Measurements from ENCODE around the gene LAMA3. TPM values are rescaled to one million over a fixed set of nuclear protein-coding genes. Genes with fewer than 3 reads are reported as not detected.

LAMA3 gene
- total and polyA plus RNA-seq, 9 donors: 2.3 to 8.7 (median 3.6) TPM

- Histone ChIP-seq H3K36me3 (ENCODE audit: control insufficient read depth, insufficient read depth, low read length) (no peaks in the 10 kb centered on the region), H3K27me3 (ENCODE audit: control insufficient read depth, insufficient read depth, low read length) (peaks cover 38% of the 10 kb centered on the region), H3K4me1 (ENCODE audit: control insufficient read depth, insufficient read depth, low read length) (peaks cover 13% of the 10 kb centered on the region), H3K4me3 (ENCODE audit: low read length) (no peak overlapping the region), H3K9me3 (replicated peaks; ENCODE audit: control insufficient read depth, low read depth, low read length) (no peaks in the 10 kb centered on the region), H3K27ac (ENCODE audit: low read length) (no peak overlapping the region)
- WGBS (ENCODE audit: insufficient coverage): 17% methylated on average over 2 of the region's 5 CpGs
- no peak for DNase-seq
These were observed 725 bp upstream of the LAMA3 start for GRCh38 chr18:23688528-23688927.

GRCh38 chr18:23689616-23690504 lies 607 bp downstream of the LAMA3 start:
- Histone ChIP-seq H3K4me1 (ENCODE audit: control insufficient read depth, insufficient read depth, low read length) (peaks cover 13% of the 10 kb centered on the region), H3K27me3 (ENCODE audit: control insufficient read depth, insufficient read depth, low read length) (peaks cover 41% of the 10 kb centered on the region), H3K9me3 (replicated peaks; ENCODE audit: control insufficient read depth, low read depth, low read length) (no peaks in the 10 kb centered on the region), H3K4me3 (ENCODE audit: low read length) (peak overlapping the region; percentile 42), H3K27ac (ENCODE audit: low read length) (no peak overlapping the region), H3K36me3 (ENCODE audit: control insufficient read depth, insufficient read depth, low read length) (no peaks in the 10 kb centered on the region)
- DNase-seq: no peak
- WGBS (ENCODE audit: insufficient coverage): under 1% methylated on average over 70 of the region's 85 CpGs

DNA sequence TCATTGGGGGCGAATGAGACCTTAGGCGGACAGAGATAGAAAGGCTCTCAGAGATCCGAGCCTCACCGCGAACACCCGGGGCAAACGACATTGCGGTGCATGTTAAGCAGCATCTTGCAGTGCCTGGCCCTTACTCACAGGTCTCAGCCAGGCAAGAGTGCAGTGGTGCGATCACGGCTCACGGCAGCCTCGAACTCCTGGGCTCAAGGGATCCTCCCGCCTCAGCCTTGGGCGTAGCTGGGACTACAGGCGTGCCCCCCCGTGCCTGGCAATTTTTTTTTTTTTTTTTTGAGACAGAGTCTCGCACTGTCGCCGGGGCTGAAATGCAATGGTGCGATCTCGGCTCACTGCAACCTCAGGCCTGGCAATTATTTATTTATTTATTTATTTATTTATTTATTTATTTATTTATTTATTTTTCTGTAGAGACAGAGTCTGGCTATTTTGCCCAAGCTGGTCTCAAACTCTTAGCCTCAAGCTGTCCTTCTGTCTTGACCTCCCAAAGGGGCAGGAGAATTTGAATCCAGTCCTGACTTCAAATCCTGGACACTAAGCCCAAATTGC lies 1.3 kb downstream of the LAMA3 start:
- Histone ChIP-seq H3K4me1 (ENCODE audit: control insufficient read depth, insufficient read depth, low read length) (peaks cover 13% of the 10 kb centered on the region), H3K27ac (ENCODE audit: low read length) (no peak overlapping the region), H3K9me3 (replicated peaks; ENCODE audit: control insufficient read depth, low read depth, low read length) (no peaks in the 10 kb centered on the region), H3K27me3 (ENCODE audit: control insufficient read depth, insufficient read depth, low read length) (peaks cover 41% of the 10 kb centered on the region), H3K36me3 (ENCODE audit: control insufficient read depth, insufficient read depth, low read length) (no peaks in the 10 kb centered on the region), H3K4me3 (ENCODE audit: low read length) (no peak overlapping the region)
- DNase-seq: no peak
- WGBS (ENCODE audit: insufficient coverage): 38% methylated on average over 14 of the region's 21 CpGs

DNA sequence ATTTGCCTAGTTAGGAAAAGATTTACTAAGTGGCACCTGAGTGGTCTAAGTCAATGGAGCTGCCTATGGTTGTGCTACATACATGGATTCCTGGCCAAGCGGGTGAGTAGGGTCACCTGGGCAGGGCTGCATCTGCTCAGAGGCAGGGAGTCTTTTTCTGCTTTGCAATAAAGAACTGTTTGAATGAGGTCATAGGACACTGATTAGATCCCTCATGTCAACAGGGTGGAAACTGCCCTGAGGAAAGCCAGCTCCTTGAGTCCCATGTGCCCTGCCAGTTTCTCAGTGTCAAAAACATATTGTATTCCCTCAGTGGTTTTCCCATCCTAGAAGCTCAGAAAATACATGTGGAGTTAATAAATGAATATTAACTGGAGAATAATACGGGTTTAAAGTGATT lies 4.6 kb downstream of the LAMA3 start:
- Histone ChIP-seq H3K27ac (ENCODE audit: low read length) (no peak overlapping the region), H3K27me3 (ENCODE audit: control insufficient read depth, insufficient read depth, low read length) (peaks cover 28% of the 10 kb centered on the region), H3K36me3 (ENCODE audit: control insufficient read depth, insufficient read depth, low read length) (no peaks in the 10 kb centered on the region), H3K4me3 (ENCODE audit: low read length) (no peak overlapping the region), H3K9me3 (replicated peaks; ENCODE audit: control insufficient read depth, low read depth, low read length) (no peaks in the 10 kb centered on the region), H3K4me1 (ENCODE audit: control insufficient read depth, insufficient read depth, low read length) (peaks cover 10% of the 10 kb centered on the region)
- 86% methylated on average over 1 of the region's 2 CpGs for WGBS (ENCODE audit: insufficient coverage)
- no peak for DNase-seq

DNA sequence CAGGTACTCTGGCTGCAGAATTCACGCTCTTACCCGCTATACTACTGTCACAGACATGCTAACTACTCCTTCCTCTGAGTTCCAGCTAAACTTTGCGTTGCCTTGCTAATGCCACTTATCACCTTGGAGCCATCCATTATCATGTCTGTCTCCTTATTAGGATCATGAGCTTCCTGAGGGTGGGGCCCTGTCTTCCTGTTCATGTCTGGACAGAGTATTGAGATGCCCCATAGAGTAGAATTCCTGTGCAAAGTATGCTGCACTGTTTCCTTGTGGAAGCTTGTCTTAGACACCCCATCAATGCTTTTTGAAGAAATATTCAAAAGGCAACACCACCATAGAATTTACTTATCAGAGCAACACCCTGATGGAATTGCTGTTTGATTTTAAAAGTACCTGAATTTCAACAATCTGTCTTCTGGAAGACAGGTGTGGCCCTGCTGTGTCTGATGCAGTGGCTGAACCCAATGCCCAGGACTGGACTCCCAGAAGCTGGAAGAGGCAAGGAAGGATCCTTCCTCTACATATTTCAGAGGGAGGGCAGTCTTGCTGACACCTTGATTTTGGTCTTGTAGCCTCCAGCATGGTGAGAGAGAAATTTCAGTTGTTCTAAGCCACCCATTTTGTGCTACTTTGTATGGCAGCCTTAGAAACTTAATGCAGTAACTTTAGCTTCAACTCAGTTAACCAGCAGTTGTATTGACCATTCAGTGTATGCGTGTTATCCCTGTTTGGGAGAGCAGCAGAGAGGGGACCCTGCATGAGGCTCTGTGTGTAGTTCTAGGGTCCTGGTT lies 5.6 kb downstream of the LAMA3 start:
- H3K36me3 ChIP-seq (ENCODE audit: control insufficient read depth, insufficient read depth, low read length): no peaks in the 10 kb centered on the region
- peaks cover 4% of the 10 kb centered on the region for H3K4me1 ChIP-seq (ENCODE audit: control insufficient read depth, insufficient read depth, low read length)
- H3K27me3 ChIP-seq (ENCODE audit: control insufficient read depth, insufficient read depth, low read length): peaks cover 19% of the 10 kb centered on the region
- no peak overlapping the region for H3K27ac ChIP-seq (ENCODE audit: low read length)
- H3K9me3 ChIP-seq (replicated peaks; ENCODE audit: control insufficient read depth, low read depth, low read length): no peaks in the 10 kb centered on the region
- WGBS (ENCODE audit: insufficient coverage): 75% methylated on average over 2 of the region's 4 CpGs
- no peak overlapping the region for H3K4me3 ChIP-seq (ENCODE audit: low read length)
- no peak for DNase-seq

GRCh38 chr18:23701017-23701416 lies 11.8 kb downstream of the LAMA3 start:
- Histone ChIP-seq H3K36me3 (ENCODE audit: control insufficient read depth, insufficient read depth, low read length) (no peaks in the 10 kb centered on the region), H3K4me1 (ENCODE audit: control insufficient read depth, insufficient read depth, low read length) (no peaks in the 10 kb centered on the region), H3K27me3 (ENCODE audit: control insufficient read depth, insufficient read depth, low read length) (peaks cover 4% of the 10 kb centered on the region), H3K9me3 (replicated peaks; ENCODE audit: control insufficient read depth, low read depth, low read length) (no peaks in the 10 kb centered on the region), H3K4me3 (ENCODE audit: low read length) (no peak overlapping the region), H3K27ac (ENCODE audit: low read length) (no peak overlapping the region)
- WGBS (ENCODE audit: insufficient coverage): 100% methylated on average over 1 of the region's 2 CpGs
- no peak for DNase-seq

DNA sequence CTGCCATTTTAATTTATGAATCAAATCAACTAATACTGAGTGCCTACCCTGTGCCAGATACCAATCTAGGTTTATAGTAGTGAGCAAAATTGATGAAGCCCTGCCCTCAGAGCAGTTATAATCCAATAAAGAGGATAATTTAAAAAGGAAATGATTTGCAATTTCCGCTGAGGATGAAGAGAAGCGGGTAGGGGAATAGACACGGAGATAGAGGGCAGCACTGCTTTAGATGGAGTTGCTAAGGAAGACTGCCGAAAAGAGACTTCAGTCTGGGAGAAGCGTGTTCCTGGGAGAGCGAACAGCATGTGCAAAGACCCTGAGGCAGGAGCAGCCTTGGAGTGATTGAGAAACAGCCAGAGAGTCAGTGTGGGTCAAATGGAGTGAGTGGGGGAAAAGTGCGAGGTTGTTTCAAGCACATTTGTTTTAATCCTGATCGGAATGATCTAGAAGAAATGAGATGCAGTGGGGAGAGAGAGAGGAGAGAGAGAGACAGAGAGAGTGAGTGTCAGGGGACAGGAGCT lies 12.4 kb downstream of the LAMA3 start:
- no peak overlapping the region for H3K4me3 ChIP-seq (ENCODE audit: low read length)
- H3K4me1 ChIP-seq (ENCODE audit: control insufficient read depth, insufficient read depth, low read length): no peaks in the 10 kb centered on the region
- no peak for DNase-seq
- H3K36me3 ChIP-seq (ENCODE audit: control insufficient read depth, insufficient read depth, low read length): no peaks in the 10 kb centered on the region
- no peak overlapping the region for H3K27ac ChIP-seq (ENCODE audit: low read length)
- 84% methylated on average over 8 of the region's 8 CpGs for WGBS (ENCODE audit: insufficient coverage)
- no peaks in the 10 kb centered on the region for H3K9me3 ChIP-seq (replicated peaks; ENCODE audit: control insufficient read depth, low read depth, low read length)
- H3K27me3 ChIP-seq (ENCODE audit: control insufficient read depth, insufficient read depth, low read length): peaks cover 4% of the 10 kb centered on the region

DNA sequence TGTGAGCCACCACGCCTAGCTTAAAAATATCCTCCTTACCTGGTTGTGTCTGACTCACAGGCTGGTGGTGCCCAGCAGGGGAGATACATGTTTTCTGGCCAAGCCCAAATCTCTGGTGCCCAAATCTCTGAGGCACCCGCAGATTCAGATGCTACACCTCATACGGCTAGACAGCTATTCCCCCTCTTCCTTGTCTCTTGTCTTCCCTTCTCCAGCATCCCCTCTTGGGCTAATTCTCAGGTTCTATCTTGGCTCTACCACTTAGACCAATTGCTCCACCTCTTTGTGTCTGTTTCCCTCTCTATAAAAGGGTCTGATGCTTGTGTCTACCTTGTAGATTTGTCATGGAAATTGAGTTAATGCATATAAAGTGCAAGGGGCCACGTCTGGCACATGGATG lies 13.4 kb downstream of the LAMA3 start:
- 100% methylated on average over 2 of the region's 4 CpGs for WGBS (ENCODE audit: insufficient coverage)
- DNase-seq: no peak
- H3K27me3 ChIP-seq (ENCODE audit: control insufficient read depth, insufficient read depth, low read length): peaks cover 4% of the 10 kb centered on the region
- H3K9me3 ChIP-seq (replicated peaks; ENCODE audit: control insufficient read depth, low read depth, low read length): peaks cover 4% of the 10 kb centered on the region
- H3K36me3 ChIP-seq (ENCODE audit: control insufficient read depth, insufficient read depth, low read length): no peaks in the 10 kb centered on the region
- H3K4me3 ChIP-seq (ENCODE audit: low read length): no peak overlapping the region
- H3K27ac ChIP-seq (ENCODE audit: low read length): no peak overlapping the region
- H3K4me1 ChIP-seq (ENCODE audit: control insufficient read depth, insufficient read depth, low read length): no peaks in the 10 kb centered on the region

DNA sequence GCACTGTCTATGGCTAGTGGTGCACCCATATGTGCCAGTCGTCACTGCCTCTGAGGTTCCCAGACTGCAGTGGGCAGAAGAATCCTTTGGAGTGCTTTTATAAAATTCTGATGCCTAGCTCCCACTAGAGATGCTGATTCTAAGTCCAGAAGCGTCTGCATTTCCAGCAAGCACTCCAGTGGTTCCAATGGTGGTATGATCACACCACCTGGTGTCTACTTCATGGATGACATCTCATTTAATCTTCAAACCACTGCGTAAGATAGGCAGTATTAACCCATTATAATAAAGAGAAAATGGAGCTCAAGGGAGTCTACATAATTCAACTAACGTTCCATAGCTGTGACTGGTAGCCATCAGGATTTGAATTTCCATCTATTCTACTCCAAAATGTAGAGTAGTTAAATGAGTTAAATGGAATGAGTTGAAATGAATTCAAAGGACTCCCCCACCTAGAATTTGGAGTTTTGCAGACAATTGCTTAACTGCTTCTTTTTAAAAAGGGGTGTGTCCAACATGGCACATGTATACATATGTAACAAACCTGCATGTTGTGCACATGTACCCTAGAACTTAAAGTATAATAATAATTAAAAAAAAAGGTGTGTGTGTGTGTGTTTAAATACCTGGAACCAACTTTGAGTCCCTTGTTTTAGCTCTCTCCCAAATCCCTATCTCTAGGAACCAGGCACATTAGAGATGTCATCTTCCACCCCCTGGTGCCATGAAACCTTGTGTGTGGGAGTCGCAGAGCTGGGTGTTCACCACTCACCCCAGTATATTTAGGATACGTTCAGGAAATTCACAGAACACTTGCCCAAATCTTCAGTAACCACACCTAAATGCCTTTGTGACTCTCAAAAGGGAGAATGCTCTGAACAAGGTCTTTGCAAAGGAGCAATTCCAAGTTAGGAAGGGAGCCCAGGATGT lies 14.1 kb downstream of the LAMA3 start:
- 17% methylated on average over 1 of the region's 6 CpGs for WGBS (ENCODE audit: insufficient coverage)
- Histone ChIP-seq H3K9me3 (replicated peaks; ENCODE audit: control insufficient read depth, low read depth, low read length) (peaks cover 4% of the 10 kb centered on the region), H3K27ac (ENCODE audit: low read length) (no peak overlapping the region), H3K27me3 (ENCODE audit: control insufficient read depth, insufficient read depth, low read length) (peaks cover 4% of the 10 kb centered on the region), H3K4me1 (ENCODE audit: control insufficient read depth, insufficient read depth, low read length) (no peaks in the 10 kb centered on the region), H3K4me3 (ENCODE audit: low read length) (no peak overlapping the region), H3K36me3 (ENCODE audit: control insufficient read depth, insufficient read depth, low read length) (no peaks in the 10 kb centered on the region)
- DNase-seq: peak; percentile 36
